NT2/D1 (cell line): ENCODE results near the gene CDKN2D.
"Not testable (repeated sequence)": the region's sequence is repeated elsewhere in the genome, so short reads cannot be mapped to it uniquely, and the experiment has no call there.

Source experiments
- SUZ12 ChIP-seq: IDR thresholded peaks from 2 replicates; pipeline ENCODE4 v1.6.1; 2011; ENCODE audit not compliant: insufficient read length, insufficient read depth; ENCODE audit errors: extremely low read depth
- ZNF274 ChIP-seq: IDR thresholded peaks from 2 replicates; pipeline ENCODE4 v1.6.1; 2011; ENCODE audit warnings: mild to moderate bottlenecking, low read depth, low read length

DNA sequence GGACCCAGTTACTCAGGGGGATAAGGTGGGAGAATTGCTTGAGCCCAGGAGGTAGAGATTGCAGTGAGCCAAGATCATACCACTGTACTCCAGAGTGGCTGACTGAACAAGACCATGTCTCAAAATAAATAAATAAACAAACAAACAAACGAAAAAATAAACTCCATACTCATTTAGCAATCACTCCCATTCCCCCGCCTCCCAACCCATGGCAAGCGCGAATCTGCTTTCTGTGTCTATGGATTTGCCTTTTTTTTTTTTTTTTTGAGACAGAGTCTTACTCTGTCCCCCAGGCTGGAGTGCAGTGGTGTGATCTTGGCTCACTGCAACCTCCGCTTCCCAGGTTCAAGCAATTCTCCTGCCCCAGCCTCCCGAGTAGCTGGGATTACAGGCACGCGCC is 41.9 kb downstream of the CDKN2D start:
- TF ChIP-seq SUZ12, ZNF274: not testable (repeated sequence)
